Measurements from ENCODE around the gene OGT. TPM values are rescaled to one million over a fixed set of nuclear protein-coding genes. Genes with fewer than 3 reads are reported as not detected.

Gene OGT
- total and polyA plus RNA-seq, 10 of the 15 experiments (the other 5 are each of a cell fraction or from before 2014, with no cell fraction given) = 38.2 to 671 (median 107) TPM

- TF ChIP-seq CTCF (IDR thresholded peaks at IDR 0.05 in 2 of 3, conservative IDR thresholded peaks at IDR 0.05 in 1 of 3; ENCODE audit: control insufficient read depth in 2 of 3, extremely low read depth in 1 of 3, insufficient read depth in 1 of 3, low read depth in 3 of 3, low read length in 3 of 3) = 0 out of 6 replicates have a peak, but pooled peaks of 1 of the 3 experiments have one; percentile 2
- no peak for TF ChIP-seq PML (IDR thresholded peaks at IDR 0.05; ENCODE audit: low read length)
- no peak for TF ChIP-seq IKZF2 (IDR thresholded peaks at IDR 0.05)
- TF ChIP-seq TARDBP (IDR thresholded peaks at IDR 0.05; ENCODE audit: borderline replicate concordance) = no peak
- TF ChIP-seq RAD21 (IDR thresholded peaks at IDR 0.05; ENCODE audit: insufficient read depth, low read depth, low read length) = no peak
- TF ChIP-seq NRF1 (conservative IDR thresholded peaks at IDR 0.05; ENCODE audit: low read depth, low read length) = no peak
- TF ChIP-seq HDGF (IDR thresholded peaks at IDR 0.05) = no peak
- 0 out of 2 replicates have a peak, but pooled peaks have one; percentile 37 for TF ChIP-seq ZNF687 (IDR thresholded peaks at IDR 0.05)
- TF ChIP-seq MYB (IDR thresholded peaks at IDR 0.05; ENCODE audit: borderline replicate concordance, low read depth, low read length) = no peak
- TF ChIP-seq YY1 (IDR thresholded peaks at IDR 0.05; ENCODE audit: low read depth, low read length) = no peak
- peak; percentile 52; the same call in 1 of the 2 replicates for TF ChIP-seq MAX (IDR thresholded peaks at IDR 0.05; ENCODE audit: low read depth, low read length)
- TF ChIP-seq BRCA1 (IDR thresholded peaks at IDR 0.05; ENCODE audit: low read depth, low read length) = no peak
- TF ChIP-seq NKRF (conservative IDR thresholded peaks at IDR 0.05) = no peak
- 0 out of 2 replicates have a peak, but pooled peaks have one; percentile 15 for TF ChIP-seq IKZF1 (conservative IDR thresholded peaks at IDR 0.05)
- no peak for TF ChIP-seq GABPA (IDR thresholded peaks at IDR 0.05; ENCODE audit: low read depth)
- no peak for TF ChIP-seq TCF12 (IDR thresholded peaks at IDR 0.05; ENCODE audit: low read depth, low read length)
- no peak for TF ChIP-seq FOXM1 (IDR thresholded peaks at IDR 0.05; ENCODE audit: low read depth, low read length)
- TF ChIP-seq ZNF207 (IDR thresholded peaks at IDR 0.05; ENCODE audit: borderline replicate concordance) = no peak
These were observed 40.5 kb upstream of the OGT start (continued) for GRCh38 chrX:71492231-71493065.

Data from GM12878 (cell line).